Heart left ventricle (tissue), 16 donors: ENCODE measurements around the gene TRAK1. TPM values are rescaled to one million over a fixed set of nuclear protein-coding genes. Genes with fewer than 3 reads are reported as not detected.

ENCODE experiments used
- ATAC-seq, 4 donors: fragments of 200-7000 bp; cut with Tn5 transposase; one replicate each; pipeline ENCODE4 v1.9.1; 2020 to 2022; ENCODE audit warnings: moderate library complexity in 4 of 4, mild to moderate bottlenecking in 3 of 4, moderate number of reproducible peaks in 1 of 4
- DNase-seq, 5 donors: peaks; one replicate each; pipeline ENCODE4 v3.0.0-alpha.2; 2020
- H3K27ac ChIP-seq, 12 donors: fragments of 200-600 bp; sonication (generic) in 4 of 12; one replicate each; pipeline versions ENCODE4 v1.5.0 to v1.8.0; 2016 to 2022; ENCODE audit warnings: mild to moderate bottlenecking in 2 of 12
- H3K27me3 ChIP-seq, 9 donors: fragments of 200-600 bp; sonication (generic) in 2 of 9; one replicate each; pipeline versions ENCODE4 v1.5.1 to v1.8.0; 2016 to 2022; ENCODE audit warnings: mild to moderate bottlenecking in 3 of 9
- H3K36me3 ChIP-seq, 9 donors: fragments of 200-600 bp; sonication (generic) in 2 of 9; one replicate each; pipeline versions ENCODE4 v1.5.0 to v1.8.0; 2018 to 2022; ENCODE audit warnings: mild to moderate bottlenecking in 2 of 9
- H3K4me1 ChIP-seq, 12 donors: fragments of 200-600 bp; sonication (generic) in 4 of 12; one replicate each; pipeline versions ENCODE4 v1.5.0 to v1.8.0; 2016 to 2022; ENCODE audit warnings: mild to moderate bottlenecking in 3 of 12
- H3K4me3 ChIP-seq, 12 donors: fragments of 200-600 bp; sonication (generic) in 4 of 12; one replicate each; pipeline versions ENCODE4 v1.5.0 to v1.8.0; 2017 to 2022; ENCODE audit warnings: mild to moderate bottlenecking in 9 of 12, moderate library complexity in 4 of 12
- H3K9me3 ChIP-seq, 12 donors: fragments of 200-600 bp; sonication (generic) in 4 of 12; one replicate each; pipeline versions ENCODE4 v1.5.0 to v1.8.0; 2016 to 2022; ENCODE audit warnings: mild to moderate bottlenecking in 1 of 12
- CTCF ChIP-seq, 12 donors: fragments of 200-600 bp; sonication (generic) in 4 of 12; IDR thresholded peaks; one replicate each; pipeline versions ENCODE4 v1.5.0 to v1.8.0; 2018 to 2022; ENCODE audit warnings: antibody characterized with exemption in 12 of 12, mild to moderate bottlenecking in 5 of 12
- POLR2A ChIP-seq, 2 donors: fragments of 450-650 bp; IDR thresholded peaks; one replicate each; pipeline ENCODE4 v1.6.1; 2017; ENCODE audit warnings: antibody characterized with exemption in 2 of 2, mild to moderate bottlenecking in 2 of 2, moderate library complexity in 2 of 2
- WGBS, 4 donors: extraction: QIAGEN DNeasy Blood & Tissue Kit in 2 of 4; methylation state at CpG; one replicate each; pipeline versions ENCODE4 v1.1.5 to v1.1.7; 2013 to 2018; 5-methylcytosine and 5-hydroxymethylcytosine counted together
- intact Hi-C, 10 donors: fragments of 100-400 bp; cut with DNase I; formaldehyde crosslinking; loops; one replicate each; pipeline versions ENCODE4 v1.11.1 to v1.14.2; 2022
- polyA plus RNA-seq, 2 donors: library from polyadenylated mRNA; stranded (reverse); fragments of 200-250 nt; gene quantifications; one replicate each; pipeline ENCODE4 v1.2.3, GENCODE V29; 2013
- total RNA-seq, 9 donors: library from RNA; depleted of rRNA in 2 of 9; stranded (reverse); fragments of >200 nt in 2 of 9; fragmentation: NEBNext Ultra II Directional in 3 of 9; extraction: Animal tissue kit (Norgen Biotek cat#: 25700) in 3 of 9; gene quantifications; one replicate each; pipeline versions ENCODE4 v1.1.0 to v1.2.4, GENCODE V29; 2016 to 2023
- donor health status: ischemic (EF 13 %, LVEDD 7.1; RV severe dilation, severe dysfunction).
- donor health status: healthy with polysubstance abuse.
- donor health status: DM: no; HTN: yes; CAD: no.
- donor health status: DM: no; HTN: no; CAD: no.
- donor health status: ischemic (EF 25% LVEDD 6.9; RV normal size, moderate dysfunction).
- donor health status: ischemic (EF 25% LVEDD 5.7; RV mildly dilated, moderate dysfunction).
- donor health status: healthy.
- donor health status: DM: yes; HTN: yes; CAD: no.
- donor health status: ischemic (EF 35%, LVEDD 5.7; RV mildly dilated, moderate dysfunction).
- donor health status: nonischemic (EF 11% LVEDD 7.7; RV severe dilation, severe dysfunction).
- donor health status: DM: yes; HTN: yes; CAD: no.
- donor health status: PGD.
- donor health status: ischemic (EF 29% LVEDD 5.4; RV normal size, mild dysfunction).
- donor health status: nonischemic (EF 23%, LVEDD 6.1; RV moderate dilation, normal function).

Gene TRAK1
- total and polyA plus RNA-seq, 11 donors: 53.3 to 364 (median 250) TPM

- H3K4me3 ChIP-seq: no peak overlapping the region
- TF ChIP-seq CTCF (IDR thresholded peaks at IDR 0.05) (no peak), POLR2A (IDR thresholded peaks at IDR 0.05) (no peak)
- intact Hi-C loops: no loop called here
- H3K27me3 ChIP-seq: peaks cover 0 to 42% (median 18%) of the 10 kb centered on the region in 9 donors
- DNase-seq (no peak), ATAC-seq (no peak)
- H3K27ac ChIP-seq: no peak overlapping the region
- 98 to 100% (median 99%) methylated on average over 1 of the region's 1 CpG for WGBS, 4 donors
- no peaks in the 10 kb centered on the region for H3K4me1 ChIP-seq
- no peaks in the 10 kb centered on the region for H3K9me3 ChIP-seq
- H3K36me3 ChIP-seq: no peaks in the 10 kb centered on the region
These were observed 165.1 kb downstream of the TRAK1 start for GRCh38 chr3:42256135-42256819.

GRCh38 chr3:42257007-42257406 is 165.8 kb downstream of the TRAK1 start:
- DNase-seq (no peak), ATAC-seq (no peak)
- Histone ChIP-seq H3K4me3 (no peak overlapping the region), H3K9me3 (no peaks in the 10 kb centered on the region), H3K27me3 (peaks cover 0 to 49% (median 24%) of the 10 kb centered on the region in 9 donors), H3K36me3 (no peaks in the 10 kb centered on the region), H3K4me1 (no peaks in the 10 kb centered on the region), H3K27ac (no peak overlapping the region)
- intact Hi-C loops: no loop called here
- TF ChIP-seq CTCF (IDR thresholded peaks at IDR 0.05) (no peak), POLR2A (IDR thresholded peaks at IDR 0.05) (no peak)
- WGBS, 4 donors: 55 to 69% (median 58%) methylated on average over 6 to 7 of the region's 7 CpGs

DNA sequence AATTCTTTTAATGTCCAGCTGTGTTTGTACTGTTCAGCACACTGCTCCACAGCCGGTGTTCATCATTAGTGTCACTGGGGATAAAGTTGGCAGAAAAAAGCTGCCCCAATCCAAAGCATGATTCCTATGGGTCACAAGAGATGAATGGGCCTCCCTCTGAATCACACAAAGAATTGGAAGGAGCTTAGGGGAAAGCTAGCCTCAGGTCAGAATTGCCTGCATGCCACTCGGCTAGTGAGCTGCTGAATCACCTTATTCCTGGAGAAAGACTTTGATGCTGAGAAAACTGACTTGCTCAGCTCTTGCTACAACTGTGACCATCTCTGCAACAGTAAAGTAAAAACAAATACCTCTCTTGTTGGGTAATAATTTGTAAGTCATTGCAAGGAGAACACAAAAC is 171.4 kb downstream of the TRAK1 start:
- WGBS, 4 donors: 36 to 60% (median 50%) methylated on average over 2 of the region's 2 CpGs
- no peak for TF ChIP-seq POLR2A (IDR thresholded peaks at IDR 0.05)
- TF ChIP-seq CTCF (IDR thresholded peaks at IDR 0.05): no peak
- Histone ChIP-seq H3K4me1 (peaks cover 0 to 21% (median 13%) of the 10 kb centered on the region in 12 donors), H3K27ac (no peak overlapping the region), H3K27me3 (peaks cover 30 to 83% (median 68%) of the 10 kb centered on the region in 9 donors), H3K4me3 (no peak overlapping the region), H3K36me3 (no peaks in the 10 kb centered on the region), H3K9me3 (no peaks in the 10 kb centered on the region)
- intact Hi-C loops: no loop called here
- no peak for ATAC-seq
- DNase-seq: no peak

DNA sequence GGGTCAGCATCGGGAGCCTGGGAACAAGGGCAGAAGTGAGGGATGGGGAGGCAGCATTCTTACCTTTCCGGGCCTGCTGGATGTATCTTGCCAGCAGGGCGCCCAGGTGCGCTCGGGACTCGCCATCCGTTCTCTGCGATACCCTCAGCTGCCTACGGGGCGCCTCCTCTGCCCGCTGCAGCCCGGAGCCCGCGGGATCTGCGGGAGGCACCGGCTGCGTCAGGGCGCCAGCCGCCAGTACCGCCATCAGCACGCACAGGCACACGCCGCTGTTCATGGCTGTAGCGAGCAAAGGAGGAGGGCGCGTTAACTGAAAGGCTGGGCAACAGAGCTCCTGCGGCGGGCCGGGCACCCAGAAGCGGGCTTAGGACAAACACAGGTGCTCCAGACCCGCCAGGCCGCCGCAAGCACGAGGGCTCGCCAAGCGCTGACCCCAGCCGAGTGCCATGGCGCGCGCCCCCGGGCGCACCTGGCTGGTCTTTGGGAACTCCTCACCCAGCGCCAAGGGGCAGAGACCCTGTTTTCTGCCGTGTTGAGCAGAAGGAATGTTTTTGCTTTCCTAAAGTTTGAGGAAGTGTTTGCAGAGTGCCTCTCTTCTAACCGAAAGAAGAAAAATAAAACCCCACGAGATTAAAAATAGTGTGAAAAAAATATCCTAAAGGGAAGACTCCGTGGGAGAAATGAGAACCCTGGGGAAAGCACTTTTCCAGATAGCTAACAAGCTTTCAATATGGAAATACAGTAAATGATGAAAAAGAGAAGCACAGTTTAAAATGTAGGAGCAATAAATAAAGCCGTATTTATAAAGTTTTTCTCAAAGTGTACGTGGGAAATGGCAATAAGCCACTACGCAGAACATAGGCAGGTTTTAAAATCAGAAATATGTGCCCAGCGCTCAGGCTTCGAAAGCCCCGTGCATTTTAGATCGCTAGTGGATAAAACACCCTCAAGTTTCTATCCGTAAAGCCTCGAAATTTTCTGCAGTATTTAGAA is 172.5 kb downstream of the TRAK1 start:
- Histone ChIP-seq H3K9me3 (no peaks in the 10 kb centered on the region), H3K4me1 (peaks cover 0 to 21% (median 13%) of the 10 kb centered on the region in 12 donors), H3K27ac (no peak overlapping the region), H3K36me3 (no peaks in the 10 kb centered on the region), H3K4me3 (peak overlapping the region in 7 of 12 donors; percentile 2 to 21 (median 12)), H3K27me3 (peaks cover 30 to 87% (median 64%) of the 10 kb centered on the region in 9 donors)
- peak in 1 of 4 donors; percentile 31 for ATAC-seq
- DNase-seq: no peak
- 11 to 16% (median 11%) methylated on average over 38 to 56 of the region's 56 CpGs for WGBS, 4 donors
- TF ChIP-seq CTCF (IDR thresholded peaks at IDR 0.05): no peak
- TF ChIP-seq POLR2A (IDR thresholded peaks at IDR 0.05): no peak
- intact Hi-C loops: no loop called here
